MM.1S (cell line): ENCODE measurements around the gene BSN.

Source experiments
- CTCF ChIP-seq: fragments of 300-600 bp; sonication (generic); IDR thresholded peaks from 2 replicates; pipeline ENCODE4 v1.5.1; 2016; ENCODE audit warnings: antibody characterized with exemption, low read length, mixed read lengths
- EZH2 ChIP-seq: fragments of 300-600 bp; sonication (generic); optimal IDR thresholded peaks from 2 replicates; pipeline ENCODE3; 2017; ENCODE audit warnings: low read depth, mild to moderate bottlenecking, antibody characterized with exemption, low read length, mixed read lengths

DNA sequence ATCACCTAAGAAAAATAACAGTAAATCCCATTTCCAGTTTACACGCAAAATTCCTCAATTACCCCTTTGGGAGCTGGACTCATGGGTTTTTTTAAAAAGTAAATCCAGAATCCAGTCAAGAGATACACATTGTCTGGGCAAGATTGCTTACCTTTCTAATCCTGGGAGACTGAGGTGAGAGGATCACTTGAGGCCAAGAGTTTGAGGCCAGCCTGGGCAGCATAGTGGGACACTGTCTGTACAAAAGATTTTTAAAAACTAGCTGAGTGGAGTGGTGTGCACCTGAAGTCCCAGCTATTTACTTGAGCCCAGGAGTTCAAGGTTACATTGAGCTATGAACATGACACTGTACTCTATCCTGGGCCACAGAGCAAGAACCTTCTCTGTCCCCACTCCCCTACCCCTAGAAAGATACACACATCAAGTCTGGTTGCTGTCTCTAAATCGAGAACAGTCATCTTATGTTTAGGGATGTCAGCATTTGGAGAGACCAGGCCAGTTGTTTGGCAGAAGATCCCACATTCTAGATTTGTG, 45.2 kb upstream of the BSN start:
- TF ChIP-seq CTCF: no peak
- TF ChIP-seq EZH2: no peak
